HEK293T (cell line): ENCODE data around the gene NUTM2E.
"Not testable (repeated sequence)": the region's sequence is repeated elsewhere in the genome, so short reads cannot be mapped to it uniquely, and the experiment has no call there.

Source experiments
- CTCF ChIA-PET: fragments of 350-600 bp; formaldehyde crosslinking; extraction: SDS; loops from one replicate; lab custom pipeline; 2021; ENCODE audit warnings: antibody characterized with exemption, inconsistent platforms; lab: Yijun Ruan, JAX
- POLR2A ChIA-PET: fragments of 350-600 bp; formaldehyde crosslinking; extraction: SDS; loops from one replicate; lab custom pipeline; 2020; ENCODE audit warnings: antibody characterized with exemption, inconsistent platforms; lab: Yijun Ruan, JAX
- DNase-seq: peaks from one replicate; pipeline ENCODE4 v3.0.0; 2012; ENCODE audit warnings: mixed read lengths; ENCODE audit errors: extremely low spot score

Gene NUTM2E, protein sequence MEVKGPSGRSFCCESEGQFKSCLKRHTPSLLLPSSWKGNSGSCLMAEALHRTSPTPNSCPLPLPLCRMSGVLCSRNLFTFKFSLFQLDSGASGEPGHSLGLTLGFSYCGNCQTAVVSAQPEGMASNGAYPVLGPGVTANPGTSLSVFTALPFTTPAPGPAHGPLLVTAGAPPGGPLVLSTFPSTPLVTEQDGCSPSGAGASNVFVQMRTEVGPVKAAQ (N-terminal part only)

DNA sequence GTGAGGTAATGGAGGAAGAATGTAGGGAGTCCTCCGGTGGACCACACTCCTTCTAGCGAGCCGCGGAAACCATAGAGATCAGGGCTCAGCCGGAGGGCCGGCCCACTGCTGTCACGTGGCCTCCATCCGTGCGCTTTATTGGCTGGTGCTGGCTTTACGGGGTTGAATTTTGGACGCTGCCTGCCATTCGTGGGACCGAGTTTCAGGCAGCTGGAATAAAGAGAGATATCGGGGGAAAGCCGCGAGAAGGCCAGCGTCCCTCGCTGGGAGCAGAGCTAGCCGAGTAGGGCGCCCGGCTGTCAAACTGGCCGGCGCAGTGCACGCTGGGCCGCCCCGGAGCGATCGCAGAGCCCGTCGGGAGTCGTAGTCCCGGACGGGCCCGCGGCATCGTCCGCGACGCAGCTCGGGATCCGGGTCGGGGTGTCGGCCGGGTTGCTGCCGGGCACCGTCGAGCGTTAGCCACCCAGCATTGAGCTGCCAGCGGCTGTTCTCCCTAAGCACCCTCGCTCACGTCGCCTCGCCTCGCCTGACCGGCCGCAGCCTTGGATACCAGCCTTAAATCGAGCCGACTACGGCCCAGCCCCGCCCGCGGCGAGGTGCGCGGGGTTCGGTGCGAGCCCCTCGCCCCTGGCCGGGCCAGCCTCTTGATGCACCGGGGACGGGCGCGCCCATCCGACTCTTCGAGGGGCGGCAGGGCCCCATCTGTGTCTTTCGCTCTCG, at the start of gene NUTM2E:
Gene NUTM2E (plus strand): TSS at position 244 of the 720 bp plus-strand sequence. CDS start 15,002 bp downstream, outside the sequence.
- DNase-seq, result peak; percentile 27
- CTCF ChIA-PET, POLR2A ChIA-PET: not testable (repeated sequence)

DNA sequence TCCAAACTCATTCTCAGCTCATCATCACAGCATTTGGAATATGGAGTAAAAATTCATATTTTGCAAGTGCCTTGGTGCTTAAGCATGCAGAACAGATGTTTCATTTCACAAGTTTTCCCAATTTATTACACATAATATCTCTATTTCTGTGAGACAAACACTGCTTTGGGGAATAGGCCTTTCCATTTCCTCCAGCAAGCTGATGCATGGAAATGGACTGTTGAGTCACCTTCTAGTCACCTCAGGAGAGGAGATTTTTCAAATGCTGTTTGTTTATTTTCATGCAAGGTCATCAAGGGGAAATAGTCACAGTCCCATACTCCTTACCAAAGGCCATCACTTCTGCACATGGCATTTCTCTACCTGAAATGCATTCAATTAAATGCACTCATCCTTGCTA, 48.5 kb upstream of the NUTM2E start:
- DNase-seq, POLR2A ChIA-PET, CTCF ChIA-PET: not testable (repeated sequence)

DNA sequence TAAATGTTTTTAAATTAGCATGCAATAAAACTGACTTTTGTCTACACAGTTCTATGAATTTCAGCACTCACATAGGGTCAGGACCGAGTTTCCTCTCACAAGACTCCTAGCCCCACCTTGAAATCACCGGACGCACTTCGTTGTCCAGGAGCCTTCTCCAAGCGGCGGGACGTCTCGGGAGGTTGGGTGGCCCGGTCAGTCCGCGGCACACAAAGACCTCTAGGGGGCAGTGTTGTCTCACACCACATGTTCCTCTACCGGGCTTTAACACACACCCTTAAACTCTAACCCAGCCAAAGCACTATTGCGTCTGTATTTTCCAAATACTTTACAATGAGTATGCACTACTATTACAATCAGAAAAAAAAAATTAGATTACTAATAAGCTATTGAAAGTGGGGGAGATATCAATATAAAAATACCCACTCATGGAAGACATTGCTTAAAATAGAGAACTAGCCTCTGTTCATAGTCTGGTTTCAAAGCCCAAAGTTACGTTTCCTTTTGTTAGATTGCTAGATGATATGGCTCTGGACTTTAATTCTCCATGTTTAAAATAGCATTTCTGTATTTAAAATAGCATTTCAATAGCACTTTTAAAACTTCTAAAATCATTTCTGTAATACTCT, 47.1 kb upstream of the NUTM2E start:
- POLR2A ChIA-PET, CTCF ChIA-PET: not testable (repeated sequence)
- DNase-seq, result peak; percentile 71

DNA sequence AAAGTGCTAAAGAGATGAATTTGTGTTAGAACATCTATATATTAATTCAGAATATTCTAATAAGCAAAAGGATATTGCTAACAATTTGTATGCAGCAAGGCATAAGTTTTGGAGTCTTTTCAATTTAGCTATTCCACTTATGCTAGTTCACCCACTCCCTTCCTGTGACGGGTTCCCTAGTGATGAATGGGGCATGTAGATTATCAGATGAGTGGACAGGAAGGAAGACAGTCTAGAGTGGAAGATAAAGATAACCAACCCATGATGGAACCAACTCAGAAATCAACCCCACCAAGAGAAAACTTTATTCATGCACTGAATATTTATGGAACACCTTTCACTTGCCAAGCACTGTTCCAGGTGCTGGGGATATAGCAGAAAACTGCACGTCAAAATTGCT, 46.5 kb upstream of the NUTM2E start:
- DNase-seq, POLR2A ChIA-PET, CTCF ChIA-PET: not testable (repeated sequence)

DNA sequence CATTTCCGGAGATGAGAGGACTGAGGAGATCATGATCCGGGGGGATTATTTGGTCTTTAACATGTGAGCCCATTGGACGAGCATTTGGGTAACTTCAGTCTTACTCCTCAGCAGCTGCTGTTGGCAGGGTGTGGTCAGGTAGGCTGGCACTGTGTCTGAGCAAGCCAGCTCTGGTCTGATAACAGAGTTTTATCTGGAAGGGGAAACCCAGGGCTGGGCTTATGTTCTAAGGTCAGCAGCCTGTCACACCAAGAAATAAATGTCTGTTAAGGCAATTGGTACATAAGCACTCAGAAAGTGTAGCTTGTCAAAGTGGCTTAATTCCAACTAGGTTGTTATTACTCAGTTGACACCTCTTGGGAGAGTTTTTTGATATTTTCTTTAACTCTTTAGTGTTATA, 45.0 kb upstream of the NUTM2E start:
- POLR2A ChIA-PET, CTCF ChIA-PET, DNase-seq: not testable (repeated sequence)

DNA sequence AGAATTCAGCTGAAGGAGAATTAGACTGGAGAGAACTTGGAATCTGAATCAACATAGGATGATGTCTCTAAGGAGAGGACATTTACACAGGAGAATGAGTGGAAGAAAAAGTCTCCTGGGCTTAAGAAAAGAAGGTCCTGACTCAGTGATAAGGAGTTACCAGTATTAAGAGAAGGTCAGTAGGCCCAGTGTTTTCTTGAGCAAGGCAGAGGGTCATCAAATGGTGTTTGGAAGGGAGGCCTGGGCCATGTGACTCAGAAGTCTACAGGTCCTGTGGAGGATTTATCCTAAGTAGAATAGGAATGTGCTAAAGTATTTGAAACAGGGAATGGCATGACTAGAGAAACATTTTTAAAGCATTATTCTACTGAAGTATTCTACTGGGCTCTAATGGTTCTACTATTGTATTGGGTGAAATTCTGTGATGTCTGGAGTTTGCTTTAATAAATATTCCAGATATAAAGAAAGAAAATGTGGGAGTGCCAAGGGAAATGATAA, 39.0 kb upstream of the NUTM2E start:
- CTCF ChIA-PET, DNase-seq, POLR2A ChIA-PET: not testable (repeated sequence)

DNA sequence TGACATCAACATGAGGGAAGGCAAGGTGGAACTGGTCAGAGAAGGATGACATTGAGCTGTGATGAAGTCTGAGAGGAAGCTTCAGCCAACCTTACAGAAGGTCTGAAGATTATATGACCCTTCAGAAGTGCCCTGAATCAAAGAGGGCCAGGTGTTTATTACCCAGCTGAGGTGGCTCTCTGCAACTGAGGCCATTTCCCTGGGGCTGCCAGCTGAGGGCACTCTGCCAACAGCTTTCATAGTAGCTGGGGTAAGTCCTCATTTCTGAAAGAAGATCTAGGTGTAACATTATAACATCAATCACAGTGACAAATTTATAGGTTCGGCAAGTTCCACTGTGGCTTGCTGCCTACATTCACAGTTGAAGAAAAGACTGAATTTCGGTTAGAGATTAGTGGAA, 37.2 kb upstream of the NUTM2E start:
- DNase-seq, POLR2A ChIA-PET, CTCF ChIA-PET: not testable (repeated sequence)

DNA sequence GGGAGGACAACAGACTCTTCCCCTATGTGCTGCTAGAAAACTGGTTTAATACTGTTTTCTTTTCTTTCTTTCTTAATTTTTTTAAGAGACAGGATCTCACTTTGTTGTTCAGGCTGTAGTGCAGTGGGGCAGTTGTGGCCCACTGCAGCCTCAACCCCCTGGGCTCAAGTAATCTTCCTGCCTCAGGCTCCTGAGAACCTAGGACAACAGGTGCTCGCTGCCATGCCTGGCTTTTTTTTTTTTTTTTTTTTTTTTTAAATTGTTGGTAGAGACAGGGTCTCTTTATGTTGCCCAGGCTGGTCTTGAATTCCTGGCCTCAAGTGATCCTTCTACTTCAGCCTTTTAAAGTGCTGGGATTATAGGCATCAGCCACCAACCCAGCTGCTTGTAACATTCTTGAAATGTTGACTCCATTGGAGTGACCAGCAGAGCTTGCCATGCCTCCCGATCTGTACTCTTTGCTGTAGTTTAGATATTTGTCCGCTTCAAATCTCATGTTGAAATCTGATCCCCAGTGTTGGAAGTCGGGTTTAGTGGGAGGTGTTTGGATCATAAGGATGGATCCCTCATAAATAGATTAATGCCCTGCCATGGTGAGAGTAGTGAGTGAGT, 34.5 kb upstream of the NUTM2E start:
- POLR2A ChIA-PET, CTCF ChIA-PET, DNase-seq: not testable (repeated sequence)

DNA sequence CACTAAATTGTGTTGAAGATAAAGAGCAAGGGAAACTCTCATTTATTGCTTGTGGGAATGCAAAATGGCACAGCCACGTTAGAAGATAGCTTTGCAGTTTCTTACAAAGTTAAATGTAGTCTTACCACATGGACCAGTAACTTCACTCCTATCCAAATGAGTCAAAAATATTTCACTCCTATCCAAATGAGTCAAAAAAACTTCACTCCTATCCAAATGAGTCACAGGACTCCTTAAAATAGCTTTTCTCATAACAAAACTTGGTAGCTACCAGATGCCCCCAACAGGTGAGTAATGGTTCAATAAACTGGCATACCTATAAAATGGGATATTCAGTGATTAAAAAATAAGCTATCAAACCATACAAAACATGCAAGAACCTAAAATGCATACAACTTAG, 27.2 kb upstream of the NUTM2E start:
- CTCF ChIA-PET, DNase-seq, POLR2A ChIA-PET: not testable (repeated sequence)

DNA sequence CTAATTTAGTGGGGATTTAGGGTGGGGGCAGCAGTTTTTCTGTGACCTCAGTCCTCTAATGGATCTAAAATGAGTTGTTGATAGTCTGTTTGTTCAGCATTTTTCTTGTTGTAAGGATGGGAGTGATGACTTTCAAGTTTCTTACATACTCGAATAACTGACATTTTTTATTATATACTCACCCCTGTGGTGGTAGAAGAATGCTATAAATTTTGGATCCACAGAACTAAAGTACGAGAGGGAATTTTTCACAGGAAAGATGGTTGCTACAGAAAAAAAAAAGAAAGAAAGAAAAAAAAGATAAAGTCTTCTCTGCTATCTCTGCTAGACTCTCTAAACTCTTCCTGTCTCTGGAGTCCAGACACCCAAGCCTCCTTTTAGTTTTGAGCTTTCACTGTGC, 20.7 kb upstream of the NUTM2E start:
- DNase-seq, CTCF ChIA-PET, POLR2A ChIA-PET: not testable (repeated sequence)

DNA sequence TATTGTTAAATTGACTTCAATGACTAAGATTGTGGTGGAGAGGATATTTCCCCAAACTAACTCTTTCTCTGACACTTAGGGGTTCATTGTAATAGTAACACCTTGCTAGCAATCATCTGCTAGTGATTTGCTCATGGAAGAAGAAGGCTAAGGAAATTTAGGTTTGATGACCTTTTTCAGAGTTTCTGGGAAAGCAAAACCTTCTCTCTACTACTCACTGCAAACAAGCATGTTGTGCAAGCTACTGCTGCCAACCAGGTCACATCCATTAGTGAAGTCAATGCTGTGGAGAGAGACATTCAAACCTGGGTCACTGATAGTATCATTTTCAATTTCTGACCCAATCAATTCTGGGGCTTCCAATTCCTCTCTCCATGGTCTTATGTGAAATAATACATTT, 14.6 kb upstream of the NUTM2E start:
- POLR2A ChIA-PET, CTCF ChIA-PET, DNase-seq: not testable (repeated sequence)

DNA sequence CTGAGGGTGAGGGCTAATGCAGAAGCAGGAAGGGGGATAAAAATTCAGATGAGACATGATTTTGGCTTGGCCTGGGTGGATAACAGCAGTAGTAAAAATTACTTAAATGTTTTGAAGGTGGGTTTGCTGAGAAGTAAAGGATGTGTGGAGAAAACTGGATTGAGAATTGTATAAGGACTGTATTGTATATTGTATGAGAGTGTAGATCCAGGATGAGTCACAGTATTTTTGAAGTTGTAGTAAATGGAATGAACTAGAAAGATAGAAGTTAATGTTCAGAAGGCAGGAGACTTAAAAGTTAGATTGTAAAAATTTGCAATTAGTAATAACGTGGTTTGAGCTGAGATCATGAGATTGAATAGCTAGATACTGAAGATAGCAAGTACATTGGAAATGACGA, 10.2 kb upstream of the NUTM2E start:
- CTCF ChIA-PET, POLR2A ChIA-PET, DNase-seq: not testable (repeated sequence)

DNA sequence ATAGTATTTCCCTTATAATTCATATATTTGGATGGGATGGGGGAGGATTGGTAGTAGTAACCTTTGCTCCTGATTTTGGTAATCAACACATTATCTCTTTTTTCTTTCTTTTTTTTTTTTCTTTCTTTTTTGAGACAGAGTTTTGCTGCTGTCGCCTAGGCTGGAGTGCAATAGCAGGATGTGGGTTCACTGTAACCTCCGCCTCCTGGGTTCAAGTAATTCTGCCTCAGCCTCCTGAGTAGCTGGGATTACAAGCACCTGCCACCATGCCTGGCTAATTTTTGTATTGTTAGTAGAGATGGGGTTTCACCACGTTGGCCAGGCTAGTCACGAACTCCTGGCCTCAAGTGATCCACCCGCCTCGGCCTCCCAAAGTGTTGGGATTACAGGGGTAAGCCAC, 3.2 kb upstream of the NUTM2E start:
- POLR2A ChIA-PET, CTCF ChIA-PET: not testable (repeated sequence)

DNA sequence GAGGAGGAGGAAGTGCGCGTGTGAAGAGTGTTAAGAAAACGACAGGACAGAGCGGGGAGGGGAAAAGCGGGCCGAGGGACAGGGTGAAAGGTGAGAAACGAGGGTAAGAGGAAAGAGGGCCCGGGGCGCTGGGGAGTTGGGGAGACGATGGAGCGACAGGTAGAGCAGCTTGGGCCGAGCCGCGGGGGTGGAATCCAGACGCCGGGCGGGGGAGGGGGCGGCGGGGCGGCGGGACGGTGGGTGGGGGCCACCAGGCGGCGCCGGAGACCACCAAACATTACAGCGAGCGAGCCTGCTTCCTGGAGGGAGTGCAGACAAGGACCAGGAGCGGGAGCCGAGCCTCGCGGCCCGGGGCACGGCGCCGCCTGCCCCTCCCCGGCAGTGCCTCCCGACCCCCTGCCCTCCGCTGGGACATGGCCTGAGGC, 940 bp upstream of the NUTM2E start:
- CTCF ChIA-PET, POLR2A ChIA-PET, DNase-seq: not testable (repeated sequence)

More for the DNA sequence above, 3.2 kb upstream of the NUTM2E start:
- DNase-seq, result not testable (repeated sequence)

DNA sequence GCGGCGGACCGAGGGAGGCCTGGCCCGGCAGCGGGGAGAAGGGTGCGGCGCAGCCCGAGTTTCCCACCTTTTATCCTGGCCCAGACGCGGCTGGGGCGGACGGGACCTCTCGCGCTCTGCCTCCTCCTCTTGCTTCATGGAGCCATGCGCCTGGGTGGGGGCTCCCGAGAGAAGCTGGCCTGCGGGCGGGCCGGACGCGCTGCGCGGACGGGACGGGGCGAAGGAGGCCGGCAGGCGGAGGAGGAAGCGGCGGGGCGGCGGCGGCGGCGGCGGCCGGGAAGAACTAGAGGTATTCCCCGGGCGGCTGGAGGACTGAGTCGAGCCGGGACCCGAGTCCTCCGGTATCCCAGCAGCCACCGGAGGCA, 426 bp upstream of the NUTM2E start:
- POLR2A ChIA-PET, DNase-seq, CTCF ChIA-PET: not testable (repeated sequence)

DNA sequence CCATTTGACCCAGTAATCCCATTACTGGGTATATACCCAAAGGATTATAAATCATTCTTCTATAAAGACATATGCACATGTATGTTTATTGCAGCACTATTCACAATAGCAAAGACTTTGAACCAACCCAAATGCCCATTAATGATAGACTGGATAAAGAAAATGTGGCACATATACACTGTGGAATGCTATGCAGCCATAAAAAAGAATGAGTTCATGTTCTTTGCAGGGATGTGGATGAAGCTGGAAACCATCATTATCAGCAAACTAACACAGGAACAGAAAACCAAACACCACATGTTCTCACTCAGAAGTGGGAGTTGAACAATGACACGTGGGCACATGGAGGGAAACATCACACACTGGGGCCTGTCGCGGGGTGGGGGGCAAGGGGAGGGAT, 7.3 kb downstream of the NUTM2E start:
- DNase-seq, POLR2A ChIA-PET, CTCF ChIA-PET: not testable (repeated sequence)

DNA sequence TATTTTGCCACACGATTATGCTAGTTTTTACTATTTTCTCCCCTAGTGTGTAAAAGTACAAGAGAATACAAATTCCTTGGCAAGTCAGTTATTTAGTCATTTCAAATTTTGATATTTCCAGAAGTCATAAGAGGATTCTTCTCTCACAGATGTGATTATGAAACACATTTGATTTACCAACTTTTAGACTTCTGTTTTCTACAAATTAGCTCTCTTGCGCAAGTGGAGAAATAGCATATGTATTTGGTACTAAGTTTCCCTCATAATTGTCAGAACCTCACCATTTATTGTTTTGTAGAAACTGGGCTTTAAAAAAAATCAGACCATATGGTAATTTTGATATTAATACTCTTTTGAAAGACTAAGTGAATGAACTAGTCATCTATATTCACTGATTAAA, 9.4 kb downstream of the NUTM2E start:
- CTCF ChIA-PET, DNase-seq, POLR2A ChIA-PET: not testable (repeated sequence)

DNA sequence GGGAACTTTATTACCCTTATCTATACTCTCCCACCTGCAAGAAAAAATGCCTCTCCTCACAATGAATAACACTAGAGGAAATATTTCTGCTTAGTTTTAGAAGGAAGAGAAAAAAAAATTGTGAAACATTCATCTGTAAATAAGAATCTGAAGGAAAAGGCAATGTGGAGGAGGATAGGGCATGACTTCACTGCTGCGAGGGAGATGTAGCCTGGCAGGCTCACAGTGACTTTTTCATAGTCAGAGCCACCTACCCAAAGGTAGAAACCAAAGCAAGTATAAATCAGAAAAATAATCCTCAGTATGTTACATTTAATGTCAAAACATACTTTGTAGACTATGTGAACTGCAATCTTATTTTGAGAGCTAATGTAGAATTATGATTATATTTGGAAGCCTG, 10.4 kb downstream of the NUTM2E start:
- CTCF ChIA-PET, result interaction anchor here (0.6 kb wide), 1 partner anchor 1990 kb away, joined by 4 read pairs; no protein-coding TSS in a partner anchor
- DNase-seq, POLR2A ChIA-PET: not testable (repeated sequence)
